ENCODE measurements around the gene SERF1A. TPM values are rescaled to one million over a fixed set of nuclear protein-coding genes. Genes with fewer than 3 reads are reported as not detected.
"Not testable (repeated sequence)": the region's sequence is repeated elsewhere in the genome, so short reads cannot be mapped to it uniquely, and the experiment has no call there.

SERF1A gene
- total RNA-seq, 1 experiment from 2014 or later: 3.7 TPM

DNA sequence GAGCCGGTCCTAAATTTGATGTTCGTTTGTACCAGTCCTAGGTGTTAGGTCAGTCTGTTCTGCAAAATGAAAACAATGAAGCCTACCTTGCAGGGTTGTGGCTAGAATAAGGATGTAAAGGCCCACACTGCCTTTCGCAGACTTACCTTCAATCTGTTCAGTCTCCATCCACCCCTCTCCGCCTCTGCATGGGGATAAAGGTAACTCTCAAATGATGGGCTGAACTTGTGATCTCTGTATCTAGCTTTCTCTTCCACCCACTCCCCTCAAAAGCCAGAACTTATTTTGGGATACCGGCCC is 753 bp downstream of the SERF1A start:
- ATAC-seq: peak; percentile 36; the same call in 1 of the 2 replicates
- CTCF ChIA-PET; H3K27me3 ChIP-seq (ENCODE audit: insufficient read depth, low read length); H3K36me3 ChIP-seq (ENCODE audit: control insufficient read depth in 1 of 2, insufficient read depth in 2 of 2, low read length in 2 of 2); H3K4me2 ChIP-seq (ENCODE audit: low read length); H3K9me3 ChIP-seq (ENCODE audit: control insufficient read depth in 1 of 2, insufficient read depth in 1 of 2, low read depth in 1 of 2, low read length in 2 of 2); BruUV-seq (replicated peaks); H4K20me1 ChIP-seq (ENCODE audit: insufficient read depth); H3K4me3 ChIP-seq (replicated peaks in 1 of 2; ENCODE audit: low read depth in 1 of 2, low read length in 2 of 2); intact Hi-C loops (cut with micrococcal nuclease); H3K79me2 ChIP-seq (ENCODE audit: insufficient read depth, low read length); H3K9ac ChIP-seq (ENCODE audit: low read length); RAD21 ChIA-PET (ENCODE audit: low non-redundant PET in 1 of 2, low total read pairs in 2 of 2, uncharacterized antibody in 2 of 2, unreplicated experiment in 2 of 2); H3K9me2 ChIP-seq (ENCODE audit: insufficient read depth); H3K4me1 ChIP-seq (ENCODE audit: control insufficient read depth in 1 of 2, insufficient read depth in 2 of 2, low read length in 2 of 2); POLR2A ChIA-PET; DNase-seq (ENCODE audit: low read depth, low spot score); H3K27ac ChIP-seq (ENCODE audit: low read depth, low read length); H2AFZ ChIP-seq (ENCODE audit: low read depth, low read length, poor library complexity, severe bottlenecking): not testable (repeated sequence)

DNA sequence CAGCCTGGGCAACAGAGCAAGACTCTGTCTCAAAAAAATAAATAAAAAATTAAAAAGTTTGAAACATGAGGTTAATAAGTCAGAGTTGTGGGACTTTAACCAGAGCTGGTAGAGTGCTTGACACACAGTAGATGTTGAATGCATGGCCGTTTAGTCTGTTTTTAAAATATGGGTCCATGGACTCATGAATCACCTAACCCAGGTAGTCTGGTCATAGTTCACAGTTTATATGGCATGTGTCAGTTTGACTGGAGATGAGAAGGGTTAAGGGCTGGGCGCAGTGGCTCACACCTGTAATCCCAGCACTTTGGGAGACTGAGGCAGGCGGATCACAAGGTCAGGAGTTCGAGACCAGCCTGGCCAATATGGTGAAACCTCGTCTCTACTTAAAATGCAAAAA is 6.2 kb downstream of the SERF1A start:
- DNase-seq (ENCODE audit: low read depth, low spot score); H3K9me3 ChIP-seq (ENCODE audit: control insufficient read depth in 1 of 2, insufficient read depth in 1 of 2, low read depth in 1 of 2, low read length in 2 of 2); H3K27me3 ChIP-seq (ENCODE audit: insufficient read depth, low read length); CTCF ChIA-PET; H3K36me3 ChIP-seq (ENCODE audit: control insufficient read depth in 1 of 2, insufficient read depth in 2 of 2, low read length in 2 of 2); POLR2A ChIA-PET; H3K4me3 ChIP-seq (replicated peaks in 1 of 2; ENCODE audit: low read depth in 1 of 2, low read length in 2 of 2); H4K20me1 ChIP-seq (ENCODE audit: insufficient read depth); H3K27ac ChIP-seq (ENCODE audit: low read depth, low read length); RAD21 ChIA-PET (ENCODE audit: low non-redundant PET in 1 of 2, low total read pairs in 2 of 2, uncharacterized antibody in 2 of 2, unreplicated experiment in 2 of 2); intact Hi-C loops (cut with micrococcal nuclease); H3K79me2 ChIP-seq (ENCODE audit: insufficient read depth, low read length); BruUV-seq (replicated peaks); H3K4me1 ChIP-seq (ENCODE audit: control insufficient read depth in 1 of 2, insufficient read depth in 2 of 2, low read length in 2 of 2); H2AFZ ChIP-seq (ENCODE audit: low read depth, low read length, poor library complexity, severe bottlenecking); ATAC-seq; H3K9ac ChIP-seq (ENCODE audit: low read length); H3K4me2 ChIP-seq (ENCODE audit: low read length); H3K9me2 ChIP-seq (ENCODE audit: insufficient read depth): not testable (repeated sequence)

DNA sequence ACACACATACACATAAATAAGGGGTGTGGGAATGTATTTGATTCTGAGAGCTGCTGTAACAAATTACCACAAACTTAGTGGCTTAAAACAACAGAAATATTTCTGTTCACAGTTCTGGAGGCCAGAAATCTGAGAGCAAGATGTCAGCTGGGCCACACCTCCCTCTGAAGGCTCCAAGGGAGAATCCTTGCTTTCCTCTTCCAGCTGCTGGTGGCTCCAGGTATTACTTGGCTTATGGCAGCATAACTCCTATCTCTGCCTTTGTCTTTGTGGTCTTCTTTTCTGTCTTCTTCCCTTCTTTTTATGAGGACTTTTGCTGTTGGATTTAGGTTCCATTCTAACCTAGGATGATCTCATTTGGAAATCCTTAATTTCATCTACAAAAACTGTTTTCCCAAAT is 16.4 kb downstream of the SERF1A start:
- BruUV-seq (replicated peaks); H3K9me3 ChIP-seq (ENCODE audit: control insufficient read depth in 1 of 2, insufficient read depth in 1 of 2, low read depth in 1 of 2, low read length in 2 of 2); H3K9me2 ChIP-seq (ENCODE audit: insufficient read depth); H2AFZ ChIP-seq (ENCODE audit: low read depth, low read length, poor library complexity, severe bottlenecking); H3K9ac ChIP-seq (ENCODE audit: low read length); intact Hi-C loops (cut with micrococcal nuclease); H3K36me3 ChIP-seq (ENCODE audit: control insufficient read depth in 1 of 2, insufficient read depth in 2 of 2, low read length in 2 of 2); H4K20me1 ChIP-seq (ENCODE audit: insufficient read depth); H3K79me2 ChIP-seq (ENCODE audit: insufficient read depth, low read length); H3K4me2 ChIP-seq (ENCODE audit: low read length); H3K27ac ChIP-seq (ENCODE audit: low read depth, low read length); RAD21 ChIA-PET (ENCODE audit: low non-redundant PET in 1 of 2, low total read pairs in 2 of 2, uncharacterized antibody in 2 of 2, unreplicated experiment in 2 of 2); CTCF ChIA-PET; POLR2A ChIA-PET; H3K4me3 ChIP-seq (replicated peaks in 1 of 2; ENCODE audit: low read depth in 1 of 2, low read length in 2 of 2); H3K4me1 ChIP-seq (ENCODE audit: control insufficient read depth in 1 of 2, insufficient read depth in 2 of 2, low read length in 2 of 2); DNase-seq (ENCODE audit: low read depth, low spot score); H3K27me3 ChIP-seq (ENCODE audit: insufficient read depth, low read length): not testable (repeated sequence)
- peak; percentile 69 for ATAC-seq

DNA sequence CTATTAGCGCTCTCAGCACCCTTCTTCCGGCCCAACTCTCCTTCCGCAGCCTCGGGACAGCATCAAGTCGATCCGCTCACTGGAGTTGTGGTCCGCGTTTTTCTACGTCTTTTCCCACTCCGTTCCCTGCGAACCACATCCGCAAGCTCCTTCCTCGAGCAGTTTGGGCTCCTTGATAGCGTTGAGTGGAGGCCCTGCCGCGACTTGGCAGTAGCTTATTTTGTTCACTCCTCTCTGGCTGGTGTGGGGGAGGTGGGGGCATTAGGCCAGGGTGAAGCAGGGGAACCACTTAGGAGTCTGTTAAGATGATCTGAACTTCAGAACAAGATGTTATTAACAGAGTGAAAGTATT is 24.7 kb downstream of the SERF1A start:
- RAD21 ChIA-PET (ENCODE audit: low non-redundant PET in 1 of 2, low total read pairs in 2 of 2, uncharacterized antibody in 2 of 2, unreplicated experiment in 2 of 2); H3K4me1 ChIP-seq (ENCODE audit: control insufficient read depth in 1 of 2, insufficient read depth in 2 of 2, low read length in 2 of 2); intact Hi-C loops (cut with micrococcal nuclease); H3K4me3 ChIP-seq (replicated peaks in 1 of 2; ENCODE audit: low read depth in 1 of 2, low read length in 2 of 2); H3K27me3 ChIP-seq (ENCODE audit: insufficient read depth, low read length); DNase-seq (ENCODE audit: low read depth, low spot score); H3K79me2 ChIP-seq (ENCODE audit: insufficient read depth, low read length); CTCF ChIA-PET; H3K36me3 ChIP-seq (ENCODE audit: control insufficient read depth in 1 of 2, insufficient read depth in 2 of 2, low read length in 2 of 2); H3K27ac ChIP-seq (ENCODE audit: low read depth, low read length); H2AFZ ChIP-seq (ENCODE audit: low read depth, low read length, poor library complexity, severe bottlenecking); H4K20me1 ChIP-seq (ENCODE audit: insufficient read depth); H3K4me2 ChIP-seq (ENCODE audit: low read length); H3K9me2 ChIP-seq (ENCODE audit: insufficient read depth); BruUV-seq (replicated peaks); H3K9me3 ChIP-seq (ENCODE audit: control insufficient read depth in 1 of 2, insufficient read depth in 1 of 2, low read depth in 1 of 2, low read length in 2 of 2); H3K9ac ChIP-seq (ENCODE audit: low read length); POLR2A ChIA-PET: not testable (repeated sequence)
- peak; percentile 62 for ATAC-seq

DNA sequence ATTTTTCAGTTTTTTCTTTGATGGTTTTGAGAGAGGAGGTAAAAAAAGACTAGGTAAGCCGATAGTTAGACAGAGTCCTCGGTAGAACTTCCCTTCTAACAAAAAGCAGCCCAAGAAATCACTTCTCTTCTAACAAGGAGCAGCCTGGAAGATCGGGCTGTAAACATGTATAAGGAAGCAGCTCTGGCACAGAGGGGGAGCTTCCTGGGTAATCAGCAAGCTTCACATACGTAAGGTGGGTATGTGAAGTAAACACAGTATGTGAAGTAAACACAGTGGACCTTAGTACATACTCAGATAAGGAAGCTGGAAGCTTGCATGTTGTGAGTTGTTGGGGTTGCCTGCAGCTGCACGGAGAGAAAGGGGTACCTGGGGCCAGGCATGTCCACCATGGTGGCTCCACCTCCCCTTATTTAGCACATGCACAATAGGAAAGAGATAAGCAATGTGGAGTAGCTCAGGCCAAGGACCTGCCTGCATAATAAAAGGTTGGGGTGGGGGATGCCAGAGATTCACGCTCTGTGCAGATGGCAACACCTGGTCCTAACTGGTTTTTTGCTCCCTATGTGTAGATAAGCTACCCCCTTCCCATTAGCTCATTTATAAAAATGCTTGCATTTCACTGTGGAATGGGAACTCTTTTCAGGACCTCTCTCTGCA is 31.4 kb downstream of the SERF1A start:
- H3K4me2 ChIP-seq (ENCODE audit: low read length); H3K9me2 ChIP-seq (ENCODE audit: insufficient read depth); H3K9me3 ChIP-seq (ENCODE audit: control insufficient read depth in 1 of 2, insufficient read depth in 1 of 2, low read depth in 1 of 2, low read length in 2 of 2); CTCF ChIA-PET; RAD21 ChIA-PET (ENCODE audit: low non-redundant PET in 1 of 2, low total read pairs in 2 of 2, uncharacterized antibody in 2 of 2, unreplicated experiment in 2 of 2); H3K4me1 ChIP-seq (ENCODE audit: control insufficient read depth in 1 of 2, insufficient read depth in 2 of 2, low read length in 2 of 2); ATAC-seq; H3K9ac ChIP-seq (ENCODE audit: low read length); DNase-seq (ENCODE audit: low read depth, low spot score); H3K4me3 ChIP-seq (replicated peaks in 1 of 2; ENCODE audit: low read depth in 1 of 2, low read length in 2 of 2); intact Hi-C loops (cut with micrococcal nuclease); BruUV-seq (replicated peaks); POLR2A ChIA-PET; H4K20me1 ChIP-seq (ENCODE audit: insufficient read depth); H3K27me3 ChIP-seq (ENCODE audit: insufficient read depth, low read length); H3K27ac ChIP-seq (ENCODE audit: low read depth, low read length); H2AFZ ChIP-seq (ENCODE audit: low read depth, low read length, poor library complexity, severe bottlenecking); H3K79me2 ChIP-seq (ENCODE audit: insufficient read depth, low read length); H3K36me3 ChIP-seq (ENCODE audit: control insufficient read depth in 1 of 2, insufficient read depth in 2 of 2, low read length in 2 of 2): not testable (repeated sequence)
